Mucosa of descending colon (tissue), 3 donors: Measurements from ENCODE around the gene HRK. TPM values are rescaled to one million over a fixed set of nuclear protein-coding genes. Genes with fewer than 3 reads are reported as not detected.
A peak's percentile ranks its signal among the peaks of the same experiment; 100 is the strongest.

Source experiments
- ATAC-seq: fragments of 200-7000 bp; cut with Tn5 transposase; one replicate; pipeline ENCODE4 v1.9.1; 2020; ENCODE audit warnings: mild to moderate bottlenecking, moderate library complexity
- DNase-seq, 3 donors: peaks; one replicate each; pipeline ENCODE4 v3.0.0-alpha.2; 2020
- H3K36me3 ChIP-seq: fragments of 200-600 bp; one replicate; pipeline ENCODE4 v1.8.0; 2021; ENCODE audit warnings: low read depth, mild to moderate bottlenecking
- H3K4me1 ChIP-seq: fragments of 200-600 bp; one replicate; pipeline ENCODE4 v1.8.0; 2021; ENCODE audit warnings: low read depth, mild to moderate bottlenecking
- H3K4me3 ChIP-seq: fragments of 200-600 bp; one replicate; pipeline ENCODE4 v1.8.0; 2021; ENCODE audit warnings: mild to moderate bottlenecking
- H3K9me3 ChIP-seq: fragments of 200-600 bp; one replicate; pipeline ENCODE4 v1.8.0; 2021; ENCODE audit warnings: mild to moderate bottlenecking
- intact Hi-C, 2 donors: fragments of 100-400 bp; cut with DNase I in 1 of 2; cut with micrococcal nuclease in 1 of 2; formaldehyde crosslinking; loops; one replicate each; pipeline versions ENCODE4 v1.11.0 to v1.11.1; 2022; cut with DNase I, micrococcal nuclease
- total RNA-seq, 3 donors: library from RNA; stranded (reverse); fragmentation: NEBNext Ultra II Directional in 2 of 3; extraction: Animal tissue kit (Norgen Biotek cat#: 25700) in 2 of 3; gene quantifications; one replicate each; pipeline versions ENCODE4 v1.2.1 to v1.2.4, GENCODE V29; 2021 to 2023
- TF ChIP-seq, protein P1 (sequence below): fragments of 200-600 bp; IDR thresholded peaks from one replicate; pipeline ENCODE4 v1.8.0; 2022; ENCODE audit warnings: antibody characterized with exemption, mild to moderate bottlenecking
- donor health status: DM: no; HTN: no; CAD: no; lungs with moderate emphysema.
- donor health status: DM: no; HTN: no; CAD: no.
- donor health status: DM: no; HTN: yes; CAD: no.

The HRK gene
- total RNA-seq, 3 donors from 2014 or later = 0.22 to 1.0 (median 0.25) TPM

DNA sequence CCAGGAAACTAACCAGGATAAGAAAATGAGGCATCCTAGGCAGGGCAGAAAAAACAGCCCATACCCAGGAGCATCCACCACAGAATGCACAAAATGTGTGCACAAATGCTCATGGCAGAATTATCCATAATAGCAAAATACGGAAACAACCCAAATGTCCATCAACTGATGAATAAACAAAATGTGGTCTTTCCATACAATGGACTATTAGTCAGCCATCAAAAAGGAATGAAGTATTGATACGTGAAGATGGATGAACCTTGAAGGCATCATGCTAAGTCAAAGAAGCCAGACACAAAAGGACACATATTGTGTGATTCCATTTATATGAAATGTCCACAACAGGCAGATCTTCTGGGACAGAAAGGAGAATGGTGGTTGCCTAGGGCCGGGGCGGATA lies 19.1 kb downstream of the HRK start:
- TF ChIP-seq, protein P1, sequence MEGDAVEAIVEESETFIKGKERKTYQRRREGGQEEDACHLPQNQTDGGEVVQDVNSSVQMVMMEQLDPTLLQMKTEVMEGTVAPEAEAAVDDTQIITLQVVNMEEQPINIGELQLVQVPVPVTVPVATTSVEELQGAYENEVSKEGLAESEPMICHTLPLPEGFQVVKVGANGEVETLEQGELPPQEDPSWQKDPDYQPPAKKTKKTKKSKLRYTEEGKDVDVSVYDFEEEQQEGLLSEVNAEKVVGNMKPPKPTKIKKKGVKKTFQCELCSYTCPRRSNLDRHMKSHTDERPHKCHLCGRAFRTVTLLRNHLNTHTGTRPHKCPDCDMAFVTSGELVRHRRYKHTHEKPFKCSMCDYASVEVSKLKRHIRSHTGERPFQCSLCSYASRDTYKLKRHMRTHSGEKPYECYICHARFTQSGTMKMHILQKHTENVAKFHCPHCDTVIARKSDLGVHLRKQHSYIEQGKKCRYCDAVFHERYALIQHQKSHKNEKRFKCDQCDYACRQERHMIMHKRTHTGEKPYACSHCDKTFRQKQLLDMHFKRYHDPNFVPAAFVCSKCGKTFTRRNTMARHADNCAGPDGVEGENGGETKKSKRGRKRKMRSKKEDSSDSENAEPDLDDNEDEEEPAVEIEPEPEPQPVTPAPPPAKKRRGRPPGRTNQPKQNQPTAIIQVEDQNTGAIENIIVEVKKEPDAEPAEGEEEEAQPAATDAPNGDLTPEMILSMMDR = no peak
- Histone ChIP-seq H3K4me1 (no peaks in the 10 kb centered on the region), H3K4me3 (no peak overlapping the region), H3K36me3 (no peaks in the 10 kb centered on the region), H3K9me3 (no peaks in the 10 kb centered on the region)
- intact Hi-C loops = no loop called here
- DNase-seq (no peak), ATAC-seq (no peak)

DNA sequence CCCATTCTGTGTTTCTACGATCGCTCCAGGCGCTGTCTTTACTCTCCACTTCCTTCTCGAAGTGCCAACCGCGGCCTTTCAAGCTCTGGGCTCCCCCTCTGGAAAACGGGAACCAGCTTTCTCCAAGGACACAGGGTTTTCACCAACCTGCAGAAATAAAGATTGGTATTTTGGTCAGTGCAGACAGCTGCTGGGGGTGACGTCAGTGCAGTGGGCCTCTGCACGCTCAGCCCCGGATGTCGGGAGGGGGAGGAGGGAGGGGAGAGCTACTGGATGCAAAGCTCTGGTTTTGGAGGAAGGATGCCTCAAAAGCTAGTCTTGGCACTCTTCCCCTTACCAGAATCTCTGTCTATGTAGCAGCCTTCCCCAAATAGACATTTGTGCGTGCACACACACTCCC lies 19.9 kb downstream of the HRK start:
- peak in 2 of 3 donors; percentile 36 to 42 for DNase-seq
- ATAC-seq = no peak
- intact Hi-C loops = no loop called here
- TF ChIP-seq, protein P1 = no peak
- no peaks in the 10 kb centered on the region for H3K9me3 ChIP-seq
- H3K36me3 ChIP-seq = no peaks in the 10 kb centered on the region
- no peak overlapping the region for H3K4me3 ChIP-seq
- H3K4me1 ChIP-seq = peaks cover 7% of the 10 kb centered on the region

DNA sequence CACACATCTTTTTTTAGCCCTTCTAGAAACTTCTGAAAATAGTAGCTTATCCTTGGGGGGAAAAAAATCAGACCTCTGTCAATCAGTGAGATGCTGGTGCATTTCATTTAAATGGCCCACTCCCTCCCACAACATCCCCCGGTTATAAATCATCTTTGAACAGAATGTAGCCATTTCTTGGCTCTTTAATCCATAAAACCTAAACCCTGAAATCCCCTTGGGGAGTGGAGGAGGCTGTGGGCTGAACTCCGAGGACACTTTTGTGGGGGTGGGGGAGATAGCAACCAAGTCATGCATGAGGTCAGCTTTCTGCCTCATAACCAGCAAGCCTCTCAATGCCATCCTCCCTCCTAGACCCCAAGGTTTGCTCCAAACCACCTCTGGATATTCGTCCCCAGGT lies 21.0 kb downstream of the HRK start:
- TF ChIP-seq, protein P1 = no peak
- Histone ChIP-seq H3K36me3 (no peaks in the 10 kb centered on the region), H3K9me3 (no peaks in the 10 kb centered on the region), H3K4me3 (no peak overlapping the region), H3K4me1 (peaks cover 13% of the 10 kb centered on the region)
- ATAC-seq (no peak), DNase-seq (no peak)
- intact Hi-C loops = no loop called here

DNA sequence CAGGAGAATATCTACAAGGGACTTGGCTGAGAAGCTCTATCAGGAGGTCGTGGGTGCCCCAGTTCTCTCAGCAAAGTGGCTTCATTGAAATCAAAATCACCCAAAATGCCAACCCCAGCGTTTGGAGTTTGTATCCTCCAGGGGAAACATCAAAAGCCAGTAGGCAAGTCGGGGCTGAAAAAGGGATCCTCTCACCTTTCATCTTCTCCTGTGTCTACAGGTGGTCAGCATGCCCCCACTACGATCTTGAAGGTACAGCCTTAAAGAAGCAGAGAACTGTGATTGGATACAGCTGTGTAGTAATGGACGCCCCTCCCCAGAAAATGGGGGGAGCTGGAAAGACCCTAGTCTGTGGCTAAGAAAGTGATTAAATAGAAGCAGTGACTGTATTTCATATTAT lies 22.2 kb downstream of the HRK start:
- H3K4me1 ChIP-seq = peaks cover 13% of the 10 kb centered on the region
- H3K4me3 ChIP-seq = no peak overlapping the region
- TF ChIP-seq, protein P1 = no peak
- ATAC-seq (no peak), DNase-seq (no peak)
- H3K9me3 ChIP-seq = no peaks in the 10 kb centered on the region
- intact Hi-C loops = no loop called here
- H3K36me3 ChIP-seq = no peaks in the 10 kb centered on the region

DNA sequence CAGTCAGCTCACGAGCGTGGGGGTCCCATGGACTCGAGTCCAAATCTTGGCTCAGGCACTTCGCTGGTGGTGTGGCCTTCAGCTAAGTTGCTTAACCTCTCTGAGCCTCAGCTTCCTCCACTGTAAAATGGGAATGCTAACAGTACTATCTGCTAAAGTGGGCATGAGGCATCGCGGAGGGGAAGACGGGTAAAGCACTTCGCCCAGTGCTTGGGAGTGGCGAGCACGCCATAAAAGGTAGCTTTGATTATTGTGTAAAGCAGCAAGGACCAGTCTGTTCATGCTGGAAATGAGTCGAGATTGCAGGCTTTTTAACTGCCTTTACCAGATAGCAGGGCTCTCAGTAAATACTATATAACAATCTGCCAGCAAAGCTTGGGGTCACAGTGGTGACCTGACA lies 24.5 kb downstream of the HRK start:
- H3K36me3 ChIP-seq = no peaks in the 10 kb centered on the region
- intact Hi-C loops = no loop called here
- DNase-seq (peak; percentile 65 to 76 (median 73)), ATAC-seq (peak; percentile 87)
- H3K9me3 ChIP-seq = no peaks in the 10 kb centered on the region
- no peak overlapping the region for H3K4me3 ChIP-seq
- peaks cover 13% of the 10 kb centered on the region for H3K4me1 ChIP-seq
- TF ChIP-seq, protein P1 = no peak

DNA sequence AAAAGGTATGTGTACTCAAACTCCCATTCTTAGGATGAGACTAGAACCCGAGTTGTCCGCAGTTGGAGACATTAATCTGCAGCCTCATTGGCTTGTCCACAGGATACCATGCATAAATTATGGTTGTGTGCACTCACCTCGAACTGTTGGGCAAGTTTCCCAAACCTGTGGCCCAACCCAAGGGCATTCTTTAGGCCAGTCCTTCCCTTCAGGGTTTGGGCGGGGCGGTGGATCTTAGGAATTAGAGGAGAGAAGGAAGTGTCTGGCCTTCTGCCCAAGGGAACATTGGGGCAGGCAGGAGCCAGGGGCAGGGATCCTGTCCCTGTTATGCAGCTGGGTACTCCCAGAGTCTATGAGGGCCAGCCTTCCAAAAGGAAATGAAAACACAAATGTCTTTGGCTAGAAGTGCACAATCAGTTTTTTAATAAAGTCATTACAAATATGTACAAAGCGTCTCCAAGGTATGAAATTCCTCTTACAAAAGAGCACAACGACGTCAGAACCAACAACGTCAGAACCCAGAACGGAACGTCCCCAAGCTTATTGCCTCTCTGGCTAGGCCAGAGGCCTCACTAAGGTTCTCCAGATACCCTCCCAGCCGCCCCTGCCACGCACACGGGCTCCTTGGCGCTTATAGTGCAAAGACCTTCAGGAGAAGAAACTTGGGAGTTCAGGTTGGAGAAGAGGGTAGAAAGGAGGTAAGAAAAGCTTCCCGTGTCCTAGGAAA lies 25.3 kb downstream of the HRK start:
- TF ChIP-seq, protein P1 = no peak
- Histone ChIP-seq H3K9me3 (no peaks in the 10 kb centered on the region), H3K4me3 (no peak overlapping the region), H3K4me1 (peaks cover 13% of the 10 kb centered on the region), H3K36me3 (no peaks in the 10 kb centered on the region)
- intact Hi-C loops = no loop called here
- ATAC-seq = peak; percentile 79
- DNase-seq = peak; percentile 72 to 80 (median 76)
